Keratinocyte (primary cell): ENCODE data around the gene PTPA. TPM values are rescaled to one million over a fixed set of nuclear protein-coding genes. Genes with fewer than 3 reads are reported as not detected.

Experiments used
- DNase-seq: peaks from one replicate; pipeline ENCODE4 v3.0.0-alpha.2; 2011; ENCODE audit warnings: low read depth, missing footprints, low spot score
- FAIRE-seq: peaks from 2 replicates; lab custom pipeline; 2011; peaks lifted over from hg19 to GRCh38; lab: Jason Lieb, UNC
- H2AFZ ChIP-seq: 2 replicates; pipeline ENCODE4 v1.6.0; 2012; ENCODE audit warnings: low read length, control low read depth, inconsistent platforms; ENCODE audit not compliant: control insufficient read depth
- H3K27ac ChIP-seq: 2 replicates; pipeline ENCODE4 v1.5.1; 2011; ENCODE audit warnings: low read length; ENCODE audit not compliant: control insufficient read depth, insufficient read depth
- H3K27me3 ChIP-seq: 3 replicates; pipeline ENCODE4 v1.6.0; 2011; ENCODE audit warnings: low read length; ENCODE audit not compliant: control insufficient read depth, insufficient read depth; ENCODE audit errors: extremely low read depth
- H3K36me3 ChIP-seq, 2 experiments: 2 replicates in 1 of 2; 3 replicates in 1 of 2; pipeline ENCODE4 v1.5.1; 2011; ENCODE audit warnings: low read length in 2 of 2, mild to moderate bottlenecking in 1 of 2; ENCODE audit not compliant: control insufficient read depth in 2 of 2, insufficient read depth in 2 of 2; ENCODE audit errors: extremely low read depth in 1 of 2
- H3K4me1 ChIP-seq: 3 replicates; pipeline ENCODE4 v1.5.1; 2011; ENCODE audit warnings: low read length; ENCODE audit not compliant: control insufficient read depth, insufficient read depth; ENCODE audit errors: extremely low read depth
- H3K4me2 ChIP-seq: 3 replicates; pipeline ENCODE4 v1.6.0; 2011; ENCODE audit warnings: low read depth, low read length; ENCODE audit not compliant: control insufficient read depth, insufficient read depth; ENCODE audit errors: extremely low read depth
- H3K4me3 ChIP-seq, 3 experiments: fragments of 200-600 bp in 1 of 3; sonication (generic) in 1 of 3; 2 replicates in 2 of 3; 3 replicates in 1 of 3; pipeline ENCODE4 v1.5.1; 2011 to 2016; ENCODE audit warnings: low read length in 3 of 3, mild to moderate bottlenecking in 3 of 3, control low read depth in 2 of 3, inconsistent platforms in 1 of 3, low read depth in 1 of 3, mixed read lengths in 1 of 3, mixed run types in 1 of 3, moderate library complexity in 1 of 3; ENCODE audit not compliant: control insufficient read depth in 2 of 3, insufficient read depth in 2 of 3; ENCODE audit errors: extremely low read depth in 1 of 3
- H3K79me2 ChIP-seq: 2 replicates; pipeline ENCODE4 v1.6.0; 2012; ENCODE audit warnings: low read length; ENCODE audit not compliant: control insufficient read depth, insufficient read depth
- H3K9ac ChIP-seq: 3 replicates; pipeline ENCODE4 v1.6.0; 2011; ENCODE audit warnings: low read length; ENCODE audit not compliant: control insufficient read depth, insufficient read depth; ENCODE audit errors: extremely low read depth
- H3K9me1 ChIP-seq: 3 replicates; pipeline ENCODE4 v1.6.0; 2011; ENCODE audit warnings: low read length; ENCODE audit not compliant: control insufficient read depth, insufficient read depth; ENCODE audit errors: extremely low read depth
- H3K9me3 ChIP-seq: 2 replicates; pipeline ENCODE4 v1.5.1; 2012; ENCODE audit warnings: low read depth, low read length; ENCODE audit not compliant: control insufficient read depth
- H4K20me1 ChIP-seq: 3 replicates; pipeline ENCODE4 v1.6.0; 2011; ENCODE audit warnings: low read length; ENCODE audit not compliant: control insufficient read depth, insufficient read depth; ENCODE audit errors: extremely low read depth
- CTCF ChIP-seq, 3 experiments: IDR thresholded peaks in 1 of 3; conservative IDR thresholded peaks in 1 of 3; optimal IDR thresholded peaks in 1 of 3; 2 replicates in 2 of 3; 3 replicates in 1 of 3; pipeline versions ENCODE3 to v1.5.1; 2011; ENCODE audit warnings: low read length in 3 of 3, mild to moderate bottlenecking in 3 of 3, moderate library complexity in 2 of 3, control low read depth in 1 of 3, inconsistent platforms in 1 of 3; ENCODE audit not compliant: insufficient read depth in 2 of 3; ENCODE audit errors: extremely low read depth in 1 of 3
- EZH2 ChIP-seq: IDR thresholded peaks from one replicate; pipeline ENCODE4 v1.6.1; 2012; ENCODE audit warnings: inconsistent platforms, mild to moderate bottlenecking, low read length, moderate library complexity
- dilution Hi-C: fragments of 300-500 bp; cut with MboI; formaldehyde crosslinking; loops from one replicate; pipeline ENCODE4 v1.7.0; 2020; ENCODE audit warnings: low sequenced_read_pairs; ENCODE audit not compliant: extremely low pct_ligation_motif_present
- polyA plus RNA-seq, 5 experiments: library from polyadenylated mRNA; depleted of rRNA in 3 of 5; stranded (reverse) in 3 of 5; stranded (forward) in 1 of 5; unstranded in 1 of 5; fragments of >200 nt; gene quantifications; 1 replicate in 1 of 5; 2 replicates in 3 of 5; 3 replicates in 1 of 5; pipeline versions ENCODE4 v1.2.1 to v1.2.3, GENCODE V29; 2011 to 2012; ENCODE audit warnings: missing spikeins in 2 of 5, low read depth in 1 of 5, low replicate concordance in 1 of 5

PTPA gene
- polyA plus RNA-seq, 1 donor (not counting 4 experiments of a cell fraction or from before 2014, with no cell fraction given), result 98.0 TPM

- no peaks in the 10 kb centered on the region for H3K36me3 ChIP-seq
- FAIRE-seq (no peak), DNase-seq (no peak)
- no peaks in the 10 kb centered on the region for H4K20me1 ChIP-seq
- H3K9ac ChIP-seq, result peak overlapping the region; percentile 84
- H2AFZ ChIP-seq, result no peak overlapping the region
- dilution Hi-C loops, result no loop called here
- H3K9me1 ChIP-seq, result no peaks in the 10 kb centered on the region
- H3K4me1 ChIP-seq, result peaks cover 14% of the 10 kb centered on the region
- H3K79me2 ChIP-seq, result peaks cover 16% of the 10 kb centered on the region
- H3K4me3 ChIP-seq, result peak overlapping the region; percentile 83 to 95 (median 86)
- TF ChIP-seq EZH2, result no peak
- no peak for TF ChIP-seq CTCF (optimal IDR thresholded peaks at IDR 0.05 in 1 of 3, IDR thresholded peaks at IDR 0.05 in 1 of 3, conservative IDR thresholded peaks at IDR 0.05 in 1 of 3; ENCODE audit: extremely low read depth in 1 of 3, insufficient read depth in 2 of 3, low read length in 3 of 3)
- H3K4me2 ChIP-seq, result peak overlapping the region; percentile 96
- no peaks in the 10 kb centered on the region for H3K27me3 ChIP-seq
- H3K9me3 ChIP-seq, result no peaks in the 10 kb centered on the region
- peak overlapping the region; percentile 79 for H3K27ac ChIP-seq
Measured at GRCh38 chr9:129176701-129177442, 65.7 kb downstream of the PTPA start.

GRCh38 chr9:129177443-129177790 is 66.2 kb downstream of the PTPA start:
- Histone ChIP-seq H3K4me3 (peak overlapping the region; percentile 76 to 86 (median 83)), H3K27me3 (no peaks in the 10 kb centered on the region), H3K4me1 (peaks cover 14% of the 10 kb centered on the region), H4K20me1 (no peaks in the 10 kb centered on the region), H3K36me3 (no peaks in the 10 kb centered on the region), H3K9me1 (no peaks in the 10 kb centered on the region), H3K9ac (peak overlapping the region; percentile 70), H2AFZ (no peak overlapping the region), H3K9me3 (no peaks in the 10 kb centered on the region), H3K4me2 (peak overlapping the region; percentile 82), H3K27ac (no peak overlapping the region), H3K79me2 (peaks cover 16% of the 10 kb centered on the region)
- dilution Hi-C loops, result no loop called here
- no peak for DNase-seq
- no peak for FAIRE-seq
- TF ChIP-seq EZH2 (no peak), CTCF (optimal IDR thresholded peaks at IDR 0.05 in 1 of 3, IDR thresholded peaks at IDR 0.05 in 1 of 3, conservative IDR thresholded peaks at IDR 0.05 in 1 of 3; ENCODE audit: extremely low read depth in 1 of 3, insufficient read depth in 2 of 3, low read length in 3 of 3) (peak in 1 of 3 experiments; percentile 0)
